ENCODE data around the gene MALSU1. TPM values are rescaled to one million over a fixed set of nuclear protein-coding genes. Genes with fewer than 3 reads are reported as not detected.

The MALSU1 gene
- total and polyA plus RNA-seq, 2 of the 13 experiments (the other 11 are each of a cell fraction or from before 2014, with no cell fraction given) = 72.0 to 141 TPM

DNA sequence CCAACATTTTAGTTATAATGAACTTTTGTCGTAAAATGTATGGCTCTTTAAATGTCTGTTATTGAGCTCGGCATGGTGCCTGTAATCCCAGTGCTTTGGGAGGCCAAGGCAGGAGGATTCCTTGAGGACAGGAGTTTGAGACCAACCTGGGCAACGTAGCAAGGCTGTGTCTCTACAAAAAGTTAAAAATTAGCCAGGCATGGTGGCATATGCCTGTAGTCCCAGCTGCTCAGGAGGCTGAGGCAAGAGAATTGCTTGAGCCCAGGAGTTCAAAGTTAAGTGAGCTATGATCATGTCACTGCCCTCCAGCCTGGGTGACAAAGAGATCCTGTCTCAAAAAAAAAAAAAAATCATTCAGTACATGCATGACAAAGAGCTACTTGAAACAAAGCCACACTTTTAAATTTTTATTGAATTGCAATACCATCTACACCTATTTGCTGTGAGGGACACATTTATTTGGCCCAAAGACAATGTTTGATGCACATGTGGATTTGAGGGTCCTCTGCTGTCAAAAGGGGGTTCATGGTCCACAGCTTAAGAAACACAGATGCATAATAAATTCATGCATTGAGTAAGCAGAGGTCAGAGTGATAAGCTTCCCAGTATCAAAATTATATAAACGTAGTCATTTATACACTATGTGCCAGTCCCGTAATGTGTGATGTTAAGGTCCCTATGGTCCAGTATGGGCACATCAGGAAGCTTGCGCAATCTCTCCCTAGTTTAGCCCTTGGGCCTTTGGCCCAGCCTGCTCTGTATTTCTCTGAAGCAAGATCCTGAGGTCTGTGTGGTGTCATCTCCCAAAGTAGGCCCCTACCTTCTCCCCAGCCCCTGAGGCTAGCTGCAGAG lies 4.4 kb upstream of the MALSU1 start (continued):
- TF ChIP-seq HOXA3 (CRISPR knock-in tag; IDR thresholded peaks at IDR 0.05) = peak; percentile 71
- no peak for TF ChIP-seq SKI (IDR thresholded peaks at IDR 0.05; ENCODE audit: partially characterized antibody)
- peak; percentile 28; the same call in 1 of the 2 replicates for TF ChIP-seq MIER3 (CRISPR knock-in tag; IDR thresholded peaks at IDR 0.05; ENCODE audit: borderline replicate concordance)
- peak; percentile 45 for TF ChIP-seq ELF3 (CRISPR knock-in tag; IDR thresholded peaks at IDR 0.05)
- TF ChIP-seq ZNF280D (CRISPR knock-in tag; IDR thresholded peaks at IDR 0.05) = peak; percentile 49; the same call in 1 of the 2 replicates
- peak; percentile 79 for TF ChIP-seq SAP130 (CRISPR knock-in tag; IDR thresholded peaks at IDR 0.05; ENCODE audit: low read depth)
- TF ChIP-seq, protein P1, sequence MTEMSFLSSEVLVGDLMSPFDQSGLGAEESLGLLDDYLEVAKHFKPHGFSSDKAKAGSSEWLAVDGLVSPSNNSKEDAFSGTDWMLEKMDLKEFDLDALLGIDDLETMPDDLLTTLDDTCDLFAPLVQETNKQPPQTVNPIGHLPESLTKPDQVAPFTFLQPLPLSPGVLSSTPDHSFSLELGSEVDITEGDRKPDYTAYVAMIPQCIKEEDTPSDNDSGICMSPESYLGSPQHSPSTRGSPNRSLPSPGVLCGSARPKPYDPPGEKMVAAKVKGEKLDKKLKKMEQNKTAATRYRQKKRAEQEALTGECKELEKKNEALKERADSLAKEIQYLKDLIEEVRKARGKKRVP (CRISPR knock-in tag; IDR thresholded peaks at IDR 0.05) = peak in 1 of 2 experiments; percentile 61; a peak in 2 of 4 replicates
- peak; percentile 46 for TF ChIP-seq FOSL2 (CRISPR knock-in tag; IDR thresholded peaks at IDR 0.05)
- TF ChIP-seq EP300 (IDR thresholded peaks at IDR 0.05; ENCODE audit: low read depth in 2 of 2, low read length in 2 of 2) = peak; percentile 38 to 54; a peak in 2 of 4 replicates
- TF ChIP-seq EP300 (CRISPR knock-in tag; IDR thresholded peaks at IDR 0.05; ENCODE audit: borderline replicate concordance) = no peak; the same call in 1 of the 2 replicates
- TF ChIP-seq, protein P2, sequence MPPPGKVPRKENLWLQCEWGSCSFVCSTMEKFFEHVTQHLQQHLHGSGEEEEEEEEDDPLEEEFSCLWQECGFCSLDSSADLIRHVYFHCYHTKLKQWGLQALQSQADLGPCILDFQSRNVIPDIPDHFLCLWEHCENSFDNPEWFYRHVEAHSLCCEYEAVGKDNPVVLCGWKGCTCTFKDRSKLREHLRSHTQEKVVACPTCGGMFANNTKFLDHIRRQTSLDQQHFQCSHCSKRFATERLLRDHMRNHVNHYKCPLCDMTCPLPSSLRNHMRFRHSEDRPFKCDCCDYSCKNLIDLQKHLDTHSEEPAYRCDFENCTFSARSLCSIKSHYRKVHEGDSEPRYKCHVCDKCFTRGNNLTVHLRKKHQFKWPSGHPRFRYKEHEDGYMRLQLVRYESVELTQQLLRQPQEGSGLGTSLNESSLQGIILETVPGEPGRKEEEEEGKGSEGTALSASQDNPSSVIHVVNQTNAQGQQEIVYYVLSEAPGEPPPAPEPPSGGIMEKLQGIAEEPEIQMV (CRISPR knock-in tag; IDR thresholded peaks at IDR 0.05; ENCODE audit: low read depth) = 0 out of 2 replicates have a peak, but pooled peaks have one; percentile 74
- TF ChIP-seq ZNF33B (CRISPR knock-in tag; IDR thresholded peaks at IDR 0.05) = no peak
- peak; percentile 22; the same call in 1 of the 2 replicates for TF ChIP-seq IKZF5 (CRISPR knock-in tag; IDR thresholded peaks at IDR 0.05)
- peak; percentile 54; the same call in 1 of the 2 replicates for TF ChIP-seq KDM6A (CRISPR knock-in tag; IDR thresholded peaks at IDR 0.05; ENCODE audit: low read depth)
- no peak for TF ChIP-seq MEF2D (CRISPR knock-in tag; IDR thresholded peaks at IDR 0.05)
- TF ChIP-seq ZNF121 (CRISPR knock-in tag; IDR thresholded peaks at IDR 0.05) = peak; percentile 98
- peak; percentile 22; the same call in 1 of the 2 replicates for TF ChIP-seq TBX2 (CRISPR knock-in tag; IDR thresholded peaks at IDR 0.05; ENCODE audit: borderline replicate concordance)
- TF ChIP-seq FOXJ3 (CRISPR knock-in tag; IDR thresholded peaks at IDR 0.05; ENCODE audit: borderline replicate concordance) = 0 out of 2 replicates have a peak, but pooled peaks have one; percentile 31
- TF ChIP-seq ZBTB3 (CRISPR knock-in tag; IDR thresholded peaks at IDR 0.05; ENCODE audit: borderline replicate concordance, low read depth) = 0 out of 2 replicates have a peak, but pooled peaks have one; percentile 59
- TF ChIP-seq FOXK1 (CRISPR knock-in tag; IDR thresholded peaks at IDR 0.05; ENCODE audit: borderline replicate concordance, low read depth) = peak; percentile 48; the same call in 1 of the 2 replicates
- TF ChIP-seq ZNF7 (CRISPR knock-in tag; IDR thresholded peaks at IDR 0.05) = no peak
- TF ChIP-seq GZF1 (CRISPR knock-in tag; IDR thresholded peaks at IDR 0.05) = 0 out of 2 replicates have a peak, but pooled peaks have one; percentile 76
- TF ChIP-seq CBX5 (CRISPR knock-in tag; IDR thresholded peaks at IDR 0.05; ENCODE audit: borderline replicate concordance) = 0 out of 2 replicates have a peak, but pooled peaks have one; percentile 48
